NCI-H2107 (cell line): Measurements from ENCODE around the gene SYT5.

Experiments used
- DNase-seq: peaks from one replicate; lab custom pipeline; 2025; lab: John Stamatoyannopoulos, UW

Gene SYT5

DNA sequence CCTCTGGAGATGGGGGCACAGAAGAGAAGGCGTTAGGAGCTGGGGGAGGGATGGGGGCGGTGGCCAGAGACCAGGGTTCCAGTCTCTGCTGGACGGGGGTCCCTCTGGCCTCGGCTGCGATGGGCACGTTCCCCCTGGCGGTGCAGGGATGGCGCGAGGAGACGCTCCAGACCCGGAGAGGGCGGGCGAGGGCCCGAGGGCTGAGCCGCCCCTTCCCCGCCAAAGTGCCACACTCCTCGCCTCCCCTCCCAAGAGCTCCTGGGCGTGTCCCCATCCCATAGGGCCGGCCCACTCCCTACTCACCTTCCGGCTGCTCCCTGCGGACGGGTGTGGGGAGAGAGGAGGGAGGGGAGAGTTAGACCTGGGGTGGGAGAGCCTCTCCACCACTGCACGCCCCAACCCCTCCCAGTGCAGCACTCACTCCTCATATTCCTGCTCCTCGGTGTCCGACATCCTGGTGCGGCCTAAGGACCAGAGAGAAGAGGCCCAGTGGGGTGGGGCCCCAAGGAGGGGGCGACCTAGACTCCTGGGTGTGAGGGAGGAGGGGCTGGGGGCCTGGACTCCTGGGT is 33.3 kb downstream of the SYT5 start:
- no peak for DNase-seq

- DNase-seq: peak; percentile 26
These were observed 33.9 kb downstream of the SYT5 start for GRCh38 chr19:55146078-55146704.

GRCh38 chr19:55145232-55145631 is 34.9 kb downstream of the SYT5 start:
- DNase-seq: no peak

- DNase-seq: no peak
These were observed 38.4 kb downstream of the SYT5 start for GRCh38 chr19:55141696-55142095.

DNA sequence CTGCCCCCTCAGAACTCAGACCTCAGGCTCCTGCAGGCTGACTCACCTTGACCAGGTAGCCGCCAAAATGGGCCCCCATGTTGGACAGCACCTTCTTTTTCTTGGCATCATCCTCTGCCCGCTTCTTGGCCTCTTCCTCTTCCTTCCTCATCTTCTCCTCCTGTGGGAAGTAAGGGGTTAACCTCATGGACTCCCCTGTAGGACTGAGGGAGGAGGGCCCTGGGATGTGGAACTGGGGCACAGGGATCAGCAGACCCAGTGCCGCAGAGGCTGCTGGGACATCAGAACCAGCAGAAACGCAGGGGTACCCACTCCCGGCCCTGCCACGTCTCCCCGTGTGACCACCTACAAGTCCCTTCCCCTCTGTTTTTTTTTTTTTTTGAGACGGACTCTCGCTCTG is 42.2 kb downstream of the SYT5 start:
- DNase-seq: no peak

DNA sequence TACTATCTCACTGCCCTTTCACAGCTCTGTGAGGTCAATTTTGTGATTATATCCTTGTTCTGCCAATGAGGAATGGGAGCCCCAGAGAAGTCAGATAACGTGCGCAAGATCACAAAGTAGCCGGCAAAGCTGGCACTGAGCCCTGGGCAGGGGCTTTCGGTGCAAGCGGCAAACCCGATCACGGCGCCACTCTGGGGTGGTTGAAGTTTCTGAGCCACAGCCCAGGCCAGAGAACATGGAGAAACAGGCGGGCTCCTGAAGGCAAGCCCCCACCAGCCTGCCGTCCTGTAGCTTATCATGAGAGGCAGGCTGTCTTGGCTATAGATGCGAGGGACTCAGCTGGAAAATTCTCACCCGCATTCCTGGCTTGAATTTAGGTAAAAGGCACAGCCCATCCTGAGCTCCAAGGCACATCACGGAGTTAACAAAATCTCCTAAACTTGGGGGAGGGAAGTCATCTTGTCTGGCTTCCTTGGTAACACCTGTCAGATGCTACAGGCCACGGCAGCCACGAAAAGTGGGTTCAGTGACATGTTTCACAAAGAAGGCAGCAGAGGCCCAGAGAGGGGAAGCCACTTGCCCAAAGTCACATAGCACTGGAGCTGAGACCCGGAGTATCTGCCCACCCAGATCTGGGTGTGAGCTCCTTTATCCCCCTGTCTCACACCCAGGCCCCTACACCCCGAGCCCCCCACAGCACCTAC is 43.5 kb downstream of the SYT5 start:
- no peak for DNase-seq

DNA sequence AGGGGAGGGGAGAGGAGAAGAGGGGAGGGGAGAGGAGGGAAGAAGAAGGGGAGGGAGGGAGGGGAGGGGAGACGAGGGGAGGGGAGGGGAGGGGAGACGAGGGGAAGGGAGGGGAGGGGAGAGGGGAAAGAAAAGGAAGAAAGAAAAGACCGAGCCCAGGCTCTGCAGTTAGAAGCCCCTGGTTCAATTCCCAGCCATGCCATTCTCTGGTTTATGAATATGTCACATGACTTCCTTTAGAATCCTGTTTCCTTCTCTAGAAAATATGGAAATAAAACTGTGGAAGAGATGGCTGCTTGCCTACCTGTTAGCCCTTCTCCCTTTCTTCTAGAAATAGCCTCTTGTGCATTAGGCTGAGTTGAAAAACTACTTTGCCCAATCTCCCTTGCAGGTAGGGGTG is 45.4 kb downstream of the SYT5 start:
- no peak for DNase-seq

DNA sequence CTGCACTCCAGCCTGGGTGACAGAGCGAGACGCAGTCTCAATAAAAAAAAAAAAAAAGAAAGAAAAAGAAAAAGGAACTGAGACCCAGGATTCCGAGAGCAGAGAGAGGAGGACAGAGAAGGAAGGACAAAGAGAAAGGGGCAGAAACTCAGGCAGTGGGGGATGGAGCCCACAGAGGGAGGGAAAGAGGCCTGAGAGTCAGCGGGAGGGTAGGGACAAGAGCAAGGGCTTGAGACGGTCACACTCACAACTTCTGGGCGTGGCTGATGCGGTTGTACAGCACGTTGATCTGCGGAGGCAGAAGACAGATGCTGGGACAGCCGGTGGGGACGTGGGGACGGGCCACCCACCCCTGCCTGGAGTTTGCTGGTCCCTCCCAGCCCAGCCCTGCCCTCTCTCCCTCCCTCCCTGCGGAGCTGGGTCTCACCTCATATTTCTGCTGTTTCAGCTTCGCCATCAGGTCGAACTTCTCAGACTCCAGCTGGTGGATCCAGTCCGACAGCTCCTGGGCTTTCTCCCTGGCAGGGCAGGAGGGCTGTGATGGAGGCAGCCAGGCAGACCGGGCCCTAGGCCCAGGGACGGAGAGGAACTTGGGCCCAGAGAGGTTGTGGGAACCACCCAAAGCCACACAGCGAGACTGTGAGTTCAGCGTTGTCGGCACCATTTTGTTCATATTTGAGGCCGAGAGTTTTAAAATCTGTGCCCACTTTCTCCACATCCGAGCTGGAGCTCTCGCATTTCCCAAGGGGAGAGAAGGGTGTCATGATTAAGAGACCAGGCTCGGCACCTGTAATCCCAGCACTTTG is 46.2 kb downstream of the SYT5 start:
- no peak for DNase-seq

DNA sequence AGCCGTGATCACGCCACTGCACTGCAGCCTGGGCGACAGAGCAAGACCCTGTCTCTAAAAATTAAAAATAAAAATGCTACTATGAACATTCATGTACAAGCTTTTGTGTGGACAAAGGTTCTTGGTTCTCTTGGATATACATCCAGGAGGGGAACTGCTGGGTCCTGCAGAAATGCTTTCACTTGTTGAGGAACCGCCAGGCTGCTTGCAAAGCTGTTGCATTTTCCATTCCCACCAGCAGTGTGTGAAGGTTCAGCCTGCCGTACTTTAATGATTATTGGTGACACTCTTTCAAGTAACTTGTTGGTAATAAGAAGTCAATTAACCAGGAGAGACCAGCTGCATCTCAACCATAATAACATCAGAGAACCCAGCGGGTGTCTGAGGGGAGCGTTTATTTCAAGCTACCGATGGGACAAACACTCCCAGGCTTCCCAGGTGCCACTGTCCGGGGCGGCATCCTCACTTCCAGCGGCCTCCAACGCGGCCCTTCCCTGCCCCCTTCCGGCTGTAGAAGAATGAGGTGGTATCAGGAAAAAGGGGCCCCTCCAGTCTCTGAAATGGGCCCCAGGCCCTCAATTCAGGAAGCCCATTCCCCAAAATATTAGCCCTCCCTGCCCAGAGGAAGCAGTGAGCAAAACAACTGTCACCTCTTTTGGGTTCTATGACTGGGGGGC is 47.5 kb downstream of the SYT5 start:
- DNase-seq: no peak

- no peak for DNase-seq
These were observed 48.7 kb downstream of the SYT5 start for GRCh38 chr19:55131421-55131820.
